LNCaP clone FGC (cell line): ENCODE measurements around the gene KNOP1.

Source experiments
- DNase-seq: peaks from one replicate; pipeline ENCODE4 v3.0.0-alpha.2; 2011; ENCODE audit warnings: low read depth
- H3K4me3 ChIP-seq: 2 replicates; pipeline ENCODE4 v1.5.1; 2011; ENCODE audit warnings: mild to moderate bottlenecking, low read depth, low read length, control low read depth
- CTCF ChIP-seq: IDR thresholded peaks from 2 replicates; pipeline ENCODE4 v1.5.1; 2012; ENCODE audit warnings: mild to moderate bottlenecking; ENCODE audit not compliant: control insufficient read depth, insufficient read depth; ENCODE audit errors: extremely low read depth

The KNOP1 gene

DNA sequence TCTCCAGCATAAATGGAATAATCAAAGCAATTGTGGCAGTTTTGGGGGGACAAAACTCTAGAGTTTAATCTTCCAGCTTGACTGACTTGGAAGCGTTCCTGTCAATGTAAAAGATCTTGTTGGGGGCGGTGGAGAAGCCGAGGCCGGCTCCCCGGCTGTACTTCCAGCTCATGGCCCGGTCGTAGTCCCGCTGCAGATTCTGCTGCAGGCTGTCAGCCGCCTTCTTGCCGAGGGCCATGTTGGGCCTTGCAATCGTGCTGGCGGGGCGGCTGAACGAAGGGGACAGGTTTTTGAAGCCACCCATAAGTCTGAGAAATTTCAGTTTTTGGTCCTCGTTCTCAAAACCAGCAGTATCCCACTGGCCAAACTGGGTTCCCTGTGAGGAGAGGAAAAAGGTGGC is 11.2 kb downstream of the KNOP1 start:
- DNase-seq: no peak
- no peak for TF ChIP-seq CTCF
- no peak overlapping the region for H3K4me3 ChIP-seq

GRCh38 chr16:19705843-19706242 is 12.2 kb downstream of the KNOP1 start:
- no peak for DNase-seq
- TF ChIP-seq CTCF: no peak

GRCh38 chr16:19705146-19705501 is 12.9 kb downstream of the KNOP1 start:
- TF ChIP-seq CTCF: no peak
- no peak overlapping the region for H3K4me3 ChIP-seq
- DNase-seq: no peak

More at GRCh38 chr16:19705843-19706242, 12.2 kb downstream of the KNOP1 start:
- H3K4me3 ChIP-seq: no peak overlapping the region

DNA sequence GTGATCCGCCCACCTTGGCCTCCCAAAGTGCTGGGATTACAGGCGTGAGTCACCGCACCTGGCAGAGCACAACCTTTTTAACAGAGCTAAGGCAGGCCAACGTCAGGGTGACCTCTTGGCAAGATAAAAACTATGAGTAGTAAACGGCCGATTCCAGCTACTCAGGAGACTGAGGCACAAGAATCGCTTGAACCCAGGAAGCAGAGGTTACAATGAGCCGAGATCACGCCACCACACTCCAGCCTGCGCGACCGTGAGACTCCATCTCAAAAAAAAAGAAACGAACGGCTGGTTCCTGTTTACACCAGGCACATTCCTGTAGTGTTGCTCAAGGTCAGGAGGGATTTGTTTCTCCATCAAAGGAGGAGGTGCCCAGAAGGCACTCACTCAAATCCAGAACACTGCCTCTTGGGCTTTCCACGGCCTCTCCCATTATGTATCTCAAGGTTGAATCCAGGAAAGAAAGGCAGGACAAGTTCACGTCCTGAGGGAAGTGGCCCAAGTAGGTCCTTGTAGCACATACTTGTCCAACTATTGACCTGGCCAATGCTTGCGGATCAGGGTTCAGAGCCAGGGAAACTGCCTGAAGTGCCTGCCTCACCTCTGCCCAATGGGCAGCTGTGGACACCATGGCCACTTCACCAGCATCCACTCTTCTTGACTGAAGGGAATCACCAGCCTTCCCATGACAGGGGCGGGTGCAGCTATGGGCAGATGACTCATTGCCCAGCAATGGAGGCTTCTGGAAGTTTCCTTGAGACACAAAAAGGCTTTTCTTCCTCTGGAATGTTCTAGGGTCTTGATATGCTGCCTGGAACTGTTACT is 13.5 kb downstream of the KNOP1 start:
- no peak overlapping the region for H3K4me3 ChIP-seq
- no peak for DNase-seq
- TF ChIP-seq CTCF: no peak

- DNase-seq: no peak
- H3K4me3 ChIP-seq: no peak overlapping the region
- no peak for TF ChIP-seq CTCF
These were observed 14.7 kb downstream of the KNOP1 start for GRCh38 chr16:19703172-19703889.

DNA sequence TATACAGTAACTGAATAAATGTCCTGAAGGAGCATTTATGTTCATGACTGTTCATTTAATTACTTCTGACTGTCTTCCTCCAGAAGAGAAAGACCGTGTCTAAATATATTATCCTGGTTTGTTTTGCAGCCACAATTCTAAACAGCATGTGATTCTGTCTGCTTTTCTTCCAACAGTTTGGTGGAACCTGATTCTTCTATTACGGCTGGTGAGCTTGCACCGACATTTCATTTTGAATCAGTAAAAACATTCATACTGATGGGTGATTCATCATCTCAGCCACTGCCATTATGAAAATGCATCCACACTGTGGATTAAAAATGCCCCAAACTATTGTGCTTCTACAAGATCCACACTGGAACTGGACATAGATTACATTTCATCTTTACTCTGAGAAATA is 16.9 kb downstream of the KNOP1 start:
- no peak for TF ChIP-seq CTCF
- no peak overlapping the region for H3K4me3 ChIP-seq
- DNase-seq: no peak
